GM18858 (cell line): ENCODE results near the gene F10.

Experiments used
- ATAC-seq: cut with Tn5 transposase; IDR thresholded peaks from one replicate; pipeline ENCODE4 v1.9.1; 2021; ENCODE audit not compliant: unreplicated experiment

Gene F10

GRCh38 chr13:113086031-113086750, 36.4 kb upstream of the F10 start:
- ATAC-seq: no peak

- ATAC-seq: no peak
These were observed 35.3 kb upstream of the F10 start for GRCh38 chr13:113086991-113087922.

GRCh38 chr13:113087923-113088690, 34.5 kb upstream of the F10 start:
- no peak for ATAC-seq

GRCh38 chr13:113088691-113089020, 33.9 kb upstream of the F10 start:
- no peak for ATAC-seq

DNA sequence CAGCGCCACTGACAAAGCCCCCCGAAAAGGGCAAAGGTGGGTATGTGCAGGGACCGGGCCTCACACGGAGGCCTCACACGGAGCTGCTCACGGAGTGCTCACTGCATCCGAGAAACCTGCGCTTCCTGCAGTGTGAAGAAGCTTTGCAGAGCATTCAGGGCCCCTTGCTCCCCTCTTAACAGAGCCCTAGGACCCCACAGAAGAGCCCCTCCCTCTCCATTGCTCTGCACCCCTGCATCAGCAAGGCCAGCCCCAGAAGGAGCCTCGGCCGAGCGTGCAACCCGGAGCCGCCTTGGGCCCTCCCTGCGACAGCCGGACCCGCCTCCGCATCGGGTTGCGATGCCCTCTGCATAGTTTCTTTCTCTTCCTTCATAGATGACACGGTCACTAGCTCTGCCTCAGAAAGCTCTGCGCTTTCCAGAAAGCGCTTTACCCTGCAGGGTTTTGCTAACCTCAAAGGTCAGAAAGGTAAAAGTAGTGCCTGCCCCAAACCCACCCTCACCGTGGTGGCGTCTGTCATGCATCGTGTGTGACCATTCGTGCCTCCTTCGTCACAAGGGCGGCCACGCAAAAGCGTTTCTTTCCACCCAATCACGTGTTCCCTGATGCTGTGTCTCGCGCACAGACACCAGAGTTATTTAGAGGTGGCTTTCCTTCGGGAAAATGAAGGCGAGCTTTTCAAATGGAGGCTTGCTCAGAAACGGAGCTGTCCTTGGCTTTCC, 32.7 kb upstream of the F10 start:
- no peak for ATAC-seq

DNA sequence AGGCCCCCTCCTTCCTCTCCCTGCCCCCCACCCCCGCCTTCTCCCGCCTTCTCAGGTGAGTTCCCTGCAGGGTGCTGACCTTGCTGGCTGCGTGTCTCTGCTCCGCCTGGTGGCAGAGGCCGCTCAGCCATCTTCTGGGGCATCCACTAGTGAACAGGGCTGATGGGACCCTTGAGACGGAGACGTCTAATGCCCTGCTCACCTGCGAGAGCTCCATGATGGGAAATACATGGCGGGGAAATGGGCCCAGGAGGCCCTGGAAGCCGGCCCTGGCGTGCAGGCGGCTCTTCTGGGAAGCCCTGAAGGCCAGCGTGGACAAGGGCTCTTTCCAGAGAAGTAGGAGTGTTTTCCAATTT, 32.2 kb upstream of the F10 start:
- ATAC-seq: no peak

- no peak for ATAC-seq
These were observed 31.8 kb upstream of the F10 start for GRCh38 chr13:113090806-113091205.

DNA sequence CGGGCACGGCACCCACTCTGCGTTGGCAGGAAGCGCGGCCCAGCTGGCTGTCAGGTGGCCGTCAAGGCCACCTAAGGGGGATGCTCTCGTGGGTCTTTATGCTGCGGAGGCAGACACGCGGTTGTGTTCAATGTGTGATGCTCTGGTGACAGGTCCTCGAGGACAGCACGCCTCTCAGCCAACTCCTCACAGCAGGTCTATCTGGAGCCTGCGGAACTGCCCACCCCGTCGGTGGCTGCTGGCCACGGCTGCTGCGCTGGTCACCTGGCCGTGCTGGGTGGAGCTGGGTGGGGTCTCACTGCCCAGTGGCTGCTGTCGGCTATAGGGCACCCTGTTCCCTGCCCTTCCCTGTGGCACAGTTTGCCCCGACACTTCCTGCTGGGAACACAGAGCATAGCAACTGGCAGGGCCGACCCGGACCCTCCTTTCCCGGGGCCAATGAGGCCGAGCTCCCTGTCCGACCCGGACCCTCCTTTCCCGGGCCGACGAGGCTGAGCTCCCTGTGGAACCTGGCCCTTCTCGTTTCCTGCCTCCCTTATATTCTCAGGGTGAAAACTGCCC, 31.3 kb upstream of the F10 start:
- ATAC-seq: no peak

DNA sequence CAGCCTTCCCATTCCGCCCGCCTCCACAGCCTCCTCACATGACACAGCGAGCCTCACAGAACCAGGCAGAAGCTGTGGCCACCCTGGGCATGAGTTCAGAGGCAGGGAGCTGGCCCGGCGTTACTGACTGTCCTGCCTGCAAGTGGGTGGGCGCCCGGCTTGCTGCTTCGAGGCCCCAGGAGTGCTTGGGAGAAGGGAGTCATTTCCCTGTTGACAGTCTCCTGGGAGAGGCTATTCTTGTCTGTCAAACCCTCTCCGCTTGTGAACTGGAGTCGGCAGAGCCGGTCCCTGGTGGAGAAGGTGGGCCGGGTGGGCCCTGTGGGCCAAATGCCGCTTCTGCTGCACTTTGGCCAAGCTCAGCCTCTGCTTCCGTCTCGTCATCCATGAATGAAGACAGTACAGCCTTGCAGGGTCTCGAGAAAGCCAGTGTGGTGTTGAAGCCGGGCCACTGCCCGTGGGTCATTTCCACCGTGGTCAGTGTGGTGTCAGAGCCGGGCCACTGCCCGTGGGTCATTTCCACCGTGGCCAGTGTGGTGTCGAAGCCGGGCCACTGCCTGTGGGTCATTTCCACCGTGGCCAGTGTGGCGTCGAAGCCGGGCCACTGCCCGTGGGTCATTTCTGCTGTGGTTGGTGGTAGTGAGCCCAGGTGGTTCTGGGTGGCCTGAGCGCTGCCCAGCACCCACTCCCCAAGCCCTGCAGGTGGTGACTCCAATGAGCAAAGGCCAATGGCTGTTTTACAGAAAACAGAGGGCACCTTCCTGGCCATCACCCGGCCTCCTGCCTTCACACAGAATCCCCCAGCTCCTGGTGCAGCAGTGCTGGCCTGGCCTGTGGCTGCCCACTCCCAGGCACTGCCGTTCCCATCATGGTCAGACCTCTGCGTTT, 30.5 kb upstream of the F10 start:
- no peak for ATAC-seq

DNA sequence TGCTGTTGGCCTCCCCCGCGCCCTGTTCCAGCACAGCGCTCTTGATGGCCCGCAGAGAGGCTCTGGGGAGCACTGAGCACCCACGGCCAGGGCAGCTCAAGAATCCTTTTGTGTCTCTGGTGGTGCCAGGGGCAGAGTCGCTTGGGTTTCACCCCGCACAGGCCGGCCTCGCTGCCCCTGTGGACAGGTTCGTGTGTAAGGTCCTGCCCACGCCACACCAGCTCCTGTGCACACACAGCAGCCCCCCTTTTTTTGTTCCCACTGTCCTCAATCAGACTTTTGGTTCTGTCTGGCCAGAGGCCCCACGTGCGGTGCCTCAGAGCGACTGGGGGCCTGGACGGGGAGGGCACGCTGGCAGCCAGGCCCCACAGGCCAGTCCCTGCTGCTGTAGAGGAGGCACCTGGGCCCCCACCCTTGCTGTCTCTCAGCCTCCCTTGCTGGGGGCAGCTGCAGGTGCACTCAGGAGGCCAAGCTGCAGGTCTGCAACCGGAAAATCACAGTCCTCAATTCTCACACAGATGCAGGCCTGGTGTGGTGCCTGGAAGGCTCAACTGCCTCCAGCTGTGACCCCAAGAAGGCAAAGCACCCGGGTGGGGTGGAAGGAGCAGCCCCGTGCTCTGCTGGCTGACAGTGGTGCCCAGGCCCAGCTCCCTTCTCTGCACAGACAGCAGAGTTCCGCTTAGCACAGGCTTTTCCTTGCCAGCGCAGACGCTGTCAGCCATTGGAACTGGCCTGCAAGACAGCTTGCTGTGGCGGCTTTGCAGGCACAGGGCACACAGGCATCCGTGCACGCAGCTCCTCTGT, 29.6 kb upstream of the F10 start:
- ATAC-seq: no peak

- ATAC-seq: no peak
These were observed 28.8 kb upstream of the F10 start for GRCh38 chr13:113093580-113094409.

DNA sequence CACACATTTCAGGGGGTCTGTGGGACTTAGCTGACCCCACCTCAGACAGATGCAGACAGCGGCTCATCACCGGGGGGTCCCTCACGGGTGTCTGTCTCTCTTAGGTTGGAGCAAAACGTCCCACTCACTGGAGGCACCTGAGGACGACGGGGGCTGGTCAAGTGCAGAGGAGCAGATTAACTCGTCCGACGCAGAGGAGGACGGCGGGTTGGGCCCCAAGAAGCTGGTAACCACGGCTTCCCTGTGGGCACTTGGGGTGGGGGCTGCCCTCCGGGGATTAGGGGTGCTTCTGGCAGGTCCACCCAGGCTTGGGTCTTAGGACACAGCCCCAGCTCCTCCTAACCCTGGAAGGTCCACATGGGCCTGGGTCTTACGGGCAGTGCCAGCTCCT, 28.2 kb upstream of the F10 start:
- ATAC-seq: no peak

DNA sequence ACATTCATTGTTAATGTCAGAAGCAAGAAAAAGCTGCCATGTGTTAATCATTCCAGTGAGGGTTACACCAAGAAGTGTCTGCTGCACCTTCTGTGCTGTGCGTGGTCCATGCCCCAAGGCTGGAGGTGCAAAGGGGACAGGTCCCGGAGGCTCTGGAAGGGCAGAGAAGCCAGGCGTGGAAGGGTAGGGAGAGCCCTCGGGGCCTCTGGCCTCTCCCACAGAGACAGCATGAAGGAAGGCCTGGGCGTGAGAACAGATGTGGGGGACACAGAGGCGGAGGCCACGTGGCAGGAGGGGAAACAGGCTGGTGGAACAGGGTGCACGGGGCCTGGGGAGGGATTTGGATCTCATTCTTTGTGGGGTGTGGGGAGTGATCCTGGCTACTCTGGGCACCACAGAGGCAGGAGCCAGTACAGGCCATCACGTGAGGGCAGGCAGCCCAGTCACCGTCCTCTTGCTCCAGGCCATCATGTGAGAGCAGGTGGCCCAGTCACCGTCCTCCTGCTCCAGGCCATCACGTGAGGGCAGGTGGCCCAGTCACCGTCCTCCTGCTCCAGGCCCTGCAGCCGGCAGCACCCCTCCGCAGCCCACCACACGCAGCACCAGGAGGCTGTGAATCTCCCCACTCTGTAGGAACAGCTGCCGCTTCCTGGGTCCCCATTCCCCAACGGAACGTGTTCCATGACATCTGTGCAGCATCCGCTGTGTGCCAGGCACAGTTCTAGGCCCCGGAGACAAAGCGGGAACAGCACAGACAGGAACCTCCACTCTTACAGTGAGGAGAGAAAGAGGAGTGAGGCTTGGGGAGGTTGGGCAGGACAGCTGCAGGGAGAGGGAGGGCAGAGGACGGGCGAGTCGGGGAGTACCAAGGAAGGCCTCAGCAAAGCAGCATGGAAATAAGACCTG, 27.2 kb upstream of the F10 start:
- ATAC-seq: no peak

GRCh38 chr13:113096052-113096744, 26.4 kb upstream of the F10 start:
- no peak for ATAC-seq

DNA sequence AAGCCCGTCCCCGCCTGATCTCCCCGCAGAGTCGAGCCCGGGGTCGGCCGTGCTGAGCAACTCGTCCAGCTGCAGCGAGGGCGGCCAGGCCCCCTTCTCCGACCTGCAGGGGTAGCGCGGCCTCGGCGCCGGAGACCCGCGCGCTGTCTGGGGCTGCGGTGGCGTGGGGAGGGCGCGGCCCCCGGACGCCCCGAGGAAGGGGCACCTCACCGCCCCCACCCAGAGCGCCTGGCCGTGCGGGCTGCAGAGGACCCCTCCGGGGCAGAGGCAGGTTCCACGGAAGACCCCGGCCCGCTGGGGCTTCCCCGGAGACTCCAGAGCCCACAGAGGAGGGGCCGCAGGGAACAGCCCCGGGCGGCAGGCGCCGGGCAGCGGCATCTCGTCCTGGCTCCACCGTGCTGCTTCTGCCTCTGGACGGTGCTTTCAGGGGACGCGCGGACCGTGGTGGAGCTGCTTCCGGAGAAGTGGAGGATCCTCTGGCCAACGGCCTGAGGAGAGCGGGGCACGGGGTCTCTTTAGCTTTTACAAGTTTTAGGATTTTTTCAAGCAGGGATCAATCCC, 25.8 kb upstream of the F10 start:
- ATAC-seq: no peak

GRCh38 chr13:113097651-113098050, 24.9 kb upstream of the F10 start:
- no peak for ATAC-seq
